ENCODE data around the gene CMIP.

Gene CMIP

DNA sequence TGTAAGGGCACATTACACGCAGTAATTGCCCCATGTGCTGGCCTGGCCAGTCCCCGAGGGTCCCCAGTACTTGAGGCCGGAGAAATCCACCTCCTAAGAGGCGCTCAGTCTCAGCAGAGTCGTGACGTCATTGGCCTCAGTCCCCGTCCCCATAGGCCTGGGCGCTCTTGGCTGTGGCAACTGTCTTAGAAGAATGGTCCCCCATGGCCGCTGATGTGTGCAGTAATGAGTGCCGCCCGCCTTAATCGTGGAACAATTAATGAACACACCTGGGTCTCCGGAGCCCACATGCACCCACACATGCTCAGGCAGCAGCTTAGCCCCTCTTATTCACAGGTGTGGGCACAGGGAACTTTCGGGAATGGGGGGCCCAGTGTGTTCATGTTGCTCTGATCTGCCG, 248.0 kb downstream of the CMIP start:
- Histone ChIP-seq H3K9me2 (replicated peaks; ENCODE audit: insufficient read depth, low read length) (no peaks in the 10 kb centered on the region), H3K27ac (ENCODE audit: low read depth, low read length) (no peak overlapping the region), H3K4me3 (ENCODE audit: insufficient read depth, low read length, poor library complexity, severe bottlenecking) (no peak overlapping the region), H3K9me3 (ENCODE audit: insufficient read depth, low read length) (no peaks in the 10 kb centered on the region), H3K27me3 (ENCODE audit: low read length) (no peaks in the 10 kb centered on the region), H3F3A (ENCODE audit: insufficient read depth) (no peaks in the 10 kb centered on the region), H2AFZ (ENCODE audit: low read depth, low read length, severe bottlenecking) (no peak overlapping the region), H3K4me2 (ENCODE audit: low read depth, low read length, poor library complexity, severe bottlenecking) (no peak overlapping the region), H4K20me1 (ENCODE audit: low read depth, low read length) (no peaks in the 10 kb centered on the region), H3K9ac (ENCODE audit: low read length) (no peak overlapping the region), H3K79me2 (ENCODE audit: insufficient read depth, low read length) (no peaks in the 10 kb centered on the region), H3K36me3 (ENCODE audit: low read length) (no peaks in the 10 kb centered on the region)
- no peak for TF ChIP-seq EZH2phosphoT487 (conservative IDR thresholded peaks at IDR 0.05; ENCODE audit: low read length)
- TF ChIP-seq, protein P1, sequence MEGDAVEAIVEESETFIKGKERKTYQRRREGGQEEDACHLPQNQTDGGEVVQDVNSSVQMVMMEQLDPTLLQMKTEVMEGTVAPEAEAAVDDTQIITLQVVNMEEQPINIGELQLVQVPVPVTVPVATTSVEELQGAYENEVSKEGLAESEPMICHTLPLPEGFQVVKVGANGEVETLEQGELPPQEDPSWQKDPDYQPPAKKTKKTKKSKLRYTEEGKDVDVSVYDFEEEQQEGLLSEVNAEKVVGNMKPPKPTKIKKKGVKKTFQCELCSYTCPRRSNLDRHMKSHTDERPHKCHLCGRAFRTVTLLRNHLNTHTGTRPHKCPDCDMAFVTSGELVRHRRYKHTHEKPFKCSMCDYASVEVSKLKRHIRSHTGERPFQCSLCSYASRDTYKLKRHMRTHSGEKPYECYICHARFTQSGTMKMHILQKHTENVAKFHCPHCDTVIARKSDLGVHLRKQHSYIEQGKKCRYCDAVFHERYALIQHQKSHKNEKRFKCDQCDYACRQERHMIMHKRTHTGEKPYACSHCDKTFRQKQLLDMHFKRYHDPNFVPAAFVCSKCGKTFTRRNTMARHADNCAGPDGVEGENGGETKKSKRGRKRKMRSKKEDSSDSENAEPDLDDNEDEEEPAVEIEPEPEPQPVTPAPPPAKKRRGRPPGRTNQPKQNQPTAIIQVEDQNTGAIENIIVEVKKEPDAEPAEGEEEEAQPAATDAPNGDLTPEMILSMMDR (IDR thresholded peaks at IDR 0.05; ENCODE audit: insufficient read depth, low read length, poor library complexity, severe bottlenecking) = no peak

DNA sequence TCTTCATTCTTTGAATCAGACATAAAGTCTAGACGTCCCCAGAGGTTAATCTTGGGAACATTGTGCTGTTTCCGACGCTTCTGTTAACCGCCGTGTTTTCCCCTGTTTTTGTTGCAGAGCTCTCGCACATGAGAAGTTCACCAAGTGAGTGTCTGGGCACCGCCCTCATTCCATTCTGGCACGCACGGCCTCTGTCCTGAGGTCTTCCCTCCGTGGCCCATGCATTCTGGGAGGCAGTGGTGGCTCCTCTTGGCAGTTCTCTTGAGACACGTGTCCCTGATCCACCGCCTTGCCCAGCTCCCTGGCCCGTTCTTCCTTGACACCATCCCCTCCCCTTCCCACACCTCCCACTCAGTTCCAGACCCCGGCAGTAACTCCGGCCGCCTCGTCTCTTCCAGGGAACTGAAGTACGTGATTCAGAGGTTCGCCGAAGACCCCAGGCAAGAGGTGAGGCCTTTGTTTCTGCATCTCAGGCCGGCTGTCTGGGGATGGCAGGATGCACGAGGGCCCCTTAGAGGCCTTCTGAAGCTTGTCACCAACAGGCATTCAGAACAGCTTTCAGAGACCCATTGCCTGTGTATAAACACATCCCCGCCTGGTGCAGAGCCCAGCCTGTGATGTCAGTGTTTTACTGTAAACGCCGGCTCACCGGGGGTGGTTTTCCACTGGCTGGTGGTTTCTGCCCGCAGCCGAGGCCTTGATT, 248.6 kb downstream of the CMIP start:
- Histone ChIP-seq H3K4me2 (ENCODE audit: low read depth, low read length, poor library complexity, severe bottlenecking) (no peak overlapping the region), H3K27ac (ENCODE audit: low read depth, low read length) (no peak overlapping the region), H3K36me3 (ENCODE audit: low read length) (no peaks in the 10 kb centered on the region), H3K9me3 (ENCODE audit: insufficient read depth, low read length) (no peaks in the 10 kb centered on the region), H3K9me2 (replicated peaks; ENCODE audit: insufficient read depth, low read length) (no peaks in the 10 kb centered on the region), H3K79me2 (ENCODE audit: insufficient read depth, low read length) (no peaks in the 10 kb centered on the region), H3K4me3 (ENCODE audit: insufficient read depth, low read length, poor library complexity, severe bottlenecking) (no peak overlapping the region), H2AFZ (ENCODE audit: low read depth, low read length, severe bottlenecking) (no peak overlapping the region), H4K20me1 (ENCODE audit: low read depth, low read length) (no peaks in the 10 kb centered on the region), H3F3A (ENCODE audit: insufficient read depth) (no peaks in the 10 kb centered on the region), H3K27me3 (ENCODE audit: low read length) (no peaks in the 10 kb centered on the region), H3K9ac (ENCODE audit: low read length) (no peak overlapping the region)
- TF ChIP-seq EZH2phosphoT487 (conservative IDR thresholded peaks at IDR 0.05; ENCODE audit: low read length) = no peak
- TF ChIP-seq, protein P1 (IDR thresholded peaks at IDR 0.05; ENCODE audit: insufficient read depth, low read length, poor library complexity, severe bottlenecking) = no peak

DNA sequence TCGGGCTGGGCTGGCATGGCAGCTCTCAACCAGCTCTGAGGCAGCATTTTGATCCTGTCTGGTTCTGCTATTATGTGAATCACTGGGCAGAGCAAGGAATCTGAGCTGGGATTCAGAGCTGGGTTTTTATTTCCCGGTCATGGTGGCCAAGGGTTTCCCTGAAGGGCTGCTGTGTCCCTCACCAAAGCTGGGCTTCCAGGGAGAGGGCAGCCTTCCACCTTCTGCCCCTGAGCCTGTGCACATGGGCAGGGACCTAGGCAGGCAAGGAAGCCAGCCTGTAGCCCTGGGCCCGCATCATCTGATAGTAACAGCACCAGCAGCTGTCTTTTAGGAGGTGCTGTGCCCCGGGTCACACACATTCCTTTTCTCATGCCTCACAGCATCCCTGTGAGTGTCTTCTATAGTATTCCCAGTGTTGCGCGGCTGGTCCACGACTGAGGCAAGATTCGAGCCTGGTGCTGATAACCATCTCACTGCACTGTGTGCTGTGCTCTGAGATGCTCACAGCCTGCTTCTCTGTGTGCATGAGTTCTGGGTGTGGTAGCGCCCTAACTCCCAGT, 249.2 kb downstream of the CMIP start:
- Histone ChIP-seq H3F3A (ENCODE audit: insufficient read depth) (no peaks in the 10 kb centered on the region), H2AFZ (ENCODE audit: low read depth, low read length, severe bottlenecking) (no peak overlapping the region), H4K20me1 (ENCODE audit: low read depth, low read length) (no peaks in the 10 kb centered on the region), H3K27ac (ENCODE audit: low read depth, low read length) (no peak overlapping the region), H3K9ac (ENCODE audit: low read length) (no peak overlapping the region), H3K9me2 (replicated peaks; ENCODE audit: insufficient read depth, low read length) (no peaks in the 10 kb centered on the region), H3K4me3 (ENCODE audit: insufficient read depth, low read length, poor library complexity, severe bottlenecking) (no peak overlapping the region), H3K79me2 (ENCODE audit: insufficient read depth, low read length) (no peaks in the 10 kb centered on the region), H3K4me2 (ENCODE audit: low read depth, low read length, poor library complexity, severe bottlenecking) (no peak overlapping the region), H3K36me3 (ENCODE audit: low read length) (no peaks in the 10 kb centered on the region), H3K9me3 (ENCODE audit: insufficient read depth, low read length) (no peaks in the 10 kb centered on the region), H3K27me3 (ENCODE audit: low read length) (no peaks in the 10 kb centered on the region)
- TF ChIP-seq, protein P1 (IDR thresholded peaks at IDR 0.05; ENCODE audit: insufficient read depth, low read length, poor library complexity, severe bottlenecking) = no peak
- no peak for TF ChIP-seq EZH2phosphoT487 (conservative IDR thresholded peaks at IDR 0.05; ENCODE audit: low read length)
